Mucosa of stomach (tissue), 1 donor: ENCODE results near the gene SCARF2.
"Not testable (repeated sequence)": the region's sequence is repeated elsewhere in the genome, so short reads cannot be mapped to it uniquely, and the experiment has no call there.

Experiments
- H3K27me3 ChIP-seq: one replicate; pipeline ENCODE4 v1.7.0; 2013; ENCODE audit warnings: mild to moderate bottlenecking, low read length; ENCODE audit not compliant: control insufficient read depth, insufficient read depth
- H3K36me3 ChIP-seq: one replicate; pipeline ENCODE4 v1.7.0; 2013; ENCODE audit warnings: low read length; ENCODE audit not compliant: control insufficient read depth, insufficient read depth
- H3K4me1 ChIP-seq: one replicate; pipeline ENCODE4 v1.7.0; 2013; ENCODE audit warnings: mild to moderate bottlenecking, low read length; ENCODE audit not compliant: control insufficient read depth, insufficient read depth
- H3K4me3 ChIP-seq: one replicate; pipeline ENCODE4 v1.7.0; 2013; ENCODE audit warnings: low read length
- H3K9ac ChIP-seq: one replicate; pipeline ENCODE4 v1.7.0; 2013; ENCODE audit warnings: mild to moderate bottlenecking, low read length, moderate library complexity
- H3K9me3 ChIP-seq: one replicate; pipeline ENCODE4 v1.7.0; 2013; ENCODE audit warnings: mild to moderate bottlenecking, low read length, moderate library complexity; ENCODE audit not compliant: control insufficient read depth
- donor health status: Pancreatic carcinoma.

Gene SCARF2

DNA sequence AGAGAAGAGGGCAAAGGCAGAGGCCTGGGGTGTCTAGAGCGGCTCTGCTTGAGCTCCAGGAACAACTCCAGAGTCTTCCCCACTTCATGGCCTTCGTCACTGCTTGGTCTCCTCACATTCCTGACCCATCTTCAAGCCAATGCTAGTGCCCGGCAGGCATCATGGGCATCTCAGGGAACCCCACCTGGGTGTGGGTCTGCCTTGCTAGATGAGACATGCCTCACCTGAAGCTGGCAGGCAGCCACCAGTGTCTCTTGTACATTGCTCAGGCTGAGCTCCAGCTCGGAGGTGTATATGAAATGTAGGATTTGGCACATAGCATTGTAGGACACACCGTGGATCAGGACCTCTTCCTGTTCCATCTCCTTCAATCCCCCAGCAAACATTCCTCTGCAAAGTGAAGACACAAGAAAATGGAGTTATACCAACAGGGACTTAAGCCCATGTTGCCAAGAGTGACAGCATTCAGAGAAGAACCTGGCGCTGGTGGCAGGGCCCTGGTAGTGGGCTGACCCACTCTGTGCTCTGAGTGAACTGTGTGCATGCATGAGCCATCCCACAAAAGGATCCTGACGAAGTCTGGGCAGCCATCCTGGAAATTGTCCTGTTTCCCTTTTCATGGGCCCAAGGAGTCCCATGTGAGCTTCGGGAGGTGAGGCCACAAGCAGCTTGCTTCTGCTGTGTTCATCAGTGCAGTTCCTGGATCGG is 33.7 kb upstream of the SCARF2 start:
- H3K9me3 ChIP-seq: no peaks in the 10 kb centered on the region
- H3K36me3 ChIP-seq: no peaks in the 10 kb centered on the region
- H3K9ac ChIP-seq: no peak overlapping the region
- H3K27me3 ChIP-seq: no peaks in the 10 kb centered on the region
- no peaks in the 10 kb centered on the region for H3K4me1 ChIP-seq
- H3K4me3 ChIP-seq: no peak overlapping the region

DNA sequence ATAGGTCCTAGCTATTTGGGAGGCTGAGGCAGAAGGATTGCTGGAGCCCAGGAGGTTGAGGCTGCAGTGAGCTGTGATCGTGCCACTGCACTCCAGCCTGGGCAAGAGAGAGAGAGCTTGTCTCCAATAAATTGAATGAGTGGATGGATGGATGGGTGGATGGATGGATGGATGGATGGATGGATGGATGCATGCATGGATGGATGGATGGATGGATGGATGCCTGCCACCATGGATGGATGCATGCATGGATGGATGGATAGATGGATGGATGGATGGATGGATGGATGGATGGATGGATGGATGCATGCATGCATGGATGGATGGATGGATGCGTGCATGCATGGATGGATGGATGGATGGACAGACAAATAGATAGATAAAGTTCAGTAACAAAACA is 32.9 kb upstream of the SCARF2 start:
- H3K4me3 ChIP-seq, H3K4me1 ChIP-seq, H3K27me3 ChIP-seq, H3K36me3 ChIP-seq, H3K9me3 ChIP-seq, H3K9ac ChIP-seq: not testable (repeated sequence)

DNA sequence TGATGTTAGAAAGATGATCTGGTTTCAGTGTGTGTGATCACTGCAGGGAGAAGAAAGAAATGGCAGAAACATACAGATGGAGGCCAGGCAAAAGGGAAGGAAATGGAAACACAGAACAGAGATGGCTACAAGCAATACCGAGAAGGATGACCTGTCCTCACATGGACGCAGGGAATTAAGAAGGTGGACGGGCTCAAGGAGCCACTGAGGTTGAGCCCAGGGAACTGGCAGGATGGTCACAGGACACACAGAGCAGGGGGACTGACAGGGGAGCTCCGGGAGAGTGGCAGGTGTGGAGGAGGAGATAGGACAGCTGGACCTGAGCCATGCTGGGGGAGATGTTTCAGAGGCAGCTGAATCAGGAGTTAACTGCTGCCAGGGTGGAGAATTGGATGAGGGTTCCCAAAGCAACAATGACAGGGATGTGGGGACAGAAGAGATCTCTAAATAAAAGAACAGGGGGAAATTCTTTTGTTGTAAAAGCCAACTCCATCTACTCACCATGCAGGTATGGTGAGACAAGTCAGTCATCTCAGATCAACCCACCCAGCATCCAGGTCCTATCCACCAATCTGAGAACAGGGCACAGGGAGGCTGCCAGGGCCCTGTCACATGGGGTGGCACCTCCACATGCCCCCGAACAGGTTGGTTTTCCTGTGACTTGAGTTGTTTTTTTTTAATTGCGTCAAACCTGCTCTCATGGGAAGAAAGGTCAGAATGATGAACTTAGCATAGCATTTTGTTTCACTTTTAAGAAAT is 31.7 kb upstream of the SCARF2 start:
- no peaks in the 10 kb centered on the region for H3K27me3 ChIP-seq
- H3K9ac ChIP-seq: no peak overlapping the region
- H3K4me1 ChIP-seq: no peaks in the 10 kb centered on the region
- no peak overlapping the region for H3K4me3 ChIP-seq
- H3K9me3 ChIP-seq: no peaks in the 10 kb centered on the region
- H3K36me3 ChIP-seq: peaks cover 6% of the 10 kb centered on the region

DNA sequence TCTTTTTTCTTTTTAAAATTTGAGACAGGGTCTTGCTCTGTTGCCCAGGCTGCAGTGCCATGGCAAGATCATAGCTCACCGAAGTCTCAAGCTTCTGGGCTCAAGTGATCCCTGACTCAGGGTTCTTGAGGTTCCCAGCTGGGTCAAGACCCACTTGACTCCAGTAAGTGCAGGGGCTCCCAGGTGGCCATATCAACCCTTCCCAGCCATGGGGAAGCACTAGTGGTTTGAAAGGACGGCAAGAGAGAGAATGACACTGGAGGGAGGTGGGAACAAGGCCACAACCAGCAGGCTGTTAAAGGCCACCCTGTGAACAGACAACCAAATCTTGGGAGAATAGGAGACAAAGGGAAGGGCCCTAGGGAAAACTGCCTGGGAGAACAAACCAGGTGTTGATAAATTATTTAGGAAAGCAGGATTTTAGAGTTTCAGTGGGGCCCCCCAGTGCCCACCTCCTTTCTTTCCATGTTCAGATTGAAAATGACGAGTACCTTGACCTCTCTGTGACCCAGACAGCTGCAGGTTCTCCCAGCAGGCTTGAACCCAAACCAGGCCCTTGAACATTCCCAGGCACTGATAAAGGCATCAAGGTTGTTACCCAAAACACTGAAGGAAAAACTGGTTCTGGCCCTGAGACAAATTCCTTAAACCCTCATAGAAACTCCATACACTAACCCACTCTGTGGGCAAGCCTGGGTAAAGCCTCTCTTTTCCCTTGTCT is 29.2 kb upstream of the SCARF2 start:
- H3K9ac ChIP-seq: no peak overlapping the region
- H3K36me3 ChIP-seq: peaks cover 6% of the 10 kb centered on the region
- H3K4me1 ChIP-seq: no peaks in the 10 kb centered on the region
- H3K9me3 ChIP-seq: no peaks in the 10 kb centered on the region
- H3K27me3 ChIP-seq: no peaks in the 10 kb centered on the region
- no peak overlapping the region for H3K4me3 ChIP-seq

DNA sequence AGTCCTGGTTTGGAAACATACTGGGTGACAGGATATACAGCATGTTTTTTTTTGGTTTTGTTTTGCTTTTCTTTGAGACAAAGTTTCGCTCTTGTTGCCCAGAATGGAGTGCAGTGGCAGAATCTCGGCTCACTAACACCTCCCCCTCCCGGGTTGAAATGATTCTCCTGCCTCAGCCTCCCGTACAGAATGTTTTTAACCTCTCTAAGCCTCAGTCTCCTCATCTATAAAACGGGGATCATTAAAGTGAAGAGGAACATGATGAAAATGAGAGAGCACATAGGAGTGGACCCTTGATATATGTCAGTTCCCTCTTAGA is 28.1 kb upstream of the SCARF2 start:
- Histone ChIP-seq H3K4me3 (no peak overlapping the region), H3K9ac (no peak overlapping the region), H3K4me1 (no peaks in the 10 kb centered on the region), H3K36me3 (peaks cover 6% of the 10 kb centered on the region), H3K9me3 (no peaks in the 10 kb centered on the region), H3K27me3 (no peaks in the 10 kb centered on the region)

DNA sequence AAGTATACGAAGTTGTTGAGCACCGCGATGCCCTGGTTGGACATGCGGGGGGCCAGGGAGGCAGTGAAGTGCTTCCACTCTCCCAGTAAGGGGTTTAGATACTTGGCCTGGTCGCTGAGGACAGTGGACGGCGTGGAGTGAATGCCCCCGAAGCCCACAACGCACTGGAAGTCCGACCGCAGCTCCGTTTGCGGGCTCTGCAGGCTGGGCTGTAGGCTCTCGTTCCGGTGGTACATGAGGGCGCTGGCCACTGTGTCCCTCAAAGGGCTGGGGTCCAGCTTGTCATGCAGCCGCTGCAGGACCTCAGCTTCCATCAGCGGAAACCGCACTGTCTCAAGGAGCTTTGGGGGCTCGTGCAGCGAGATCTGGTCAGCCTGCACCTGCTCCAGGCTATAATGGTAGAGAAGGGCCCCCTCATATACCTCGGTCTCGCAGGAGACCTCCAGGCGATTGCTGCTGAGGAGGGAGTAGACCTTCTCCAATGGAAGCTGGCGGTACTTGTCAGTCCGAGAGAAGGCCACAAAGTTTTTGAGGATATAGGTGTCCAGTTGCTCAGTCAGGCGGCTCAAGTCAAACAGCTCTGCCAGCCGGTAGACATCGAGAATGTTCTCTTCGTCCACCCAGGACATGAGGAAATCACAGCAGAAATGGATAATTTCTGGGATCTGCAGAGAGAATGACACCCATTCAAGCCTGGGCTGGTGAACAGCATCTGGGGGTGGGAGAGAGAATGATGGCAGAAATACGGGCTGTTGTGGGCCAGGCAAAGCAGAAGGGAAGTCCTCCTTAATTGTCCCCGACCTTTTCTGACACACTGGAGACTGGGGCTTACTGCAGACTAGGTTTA is 27.5 kb upstream of the SCARF2 start:
- H3K9ac ChIP-seq: no peak overlapping the region
- H3K36me3 ChIP-seq: peaks cover 6% of the 10 kb centered on the region
- H3K4me3 ChIP-seq: no peak overlapping the region
- no peaks in the 10 kb centered on the region for H3K9me3 ChIP-seq
- no peaks in the 10 kb centered on the region for H3K27me3 ChIP-seq
- H3K4me1 ChIP-seq: no peaks in the 10 kb centered on the region

DNA sequence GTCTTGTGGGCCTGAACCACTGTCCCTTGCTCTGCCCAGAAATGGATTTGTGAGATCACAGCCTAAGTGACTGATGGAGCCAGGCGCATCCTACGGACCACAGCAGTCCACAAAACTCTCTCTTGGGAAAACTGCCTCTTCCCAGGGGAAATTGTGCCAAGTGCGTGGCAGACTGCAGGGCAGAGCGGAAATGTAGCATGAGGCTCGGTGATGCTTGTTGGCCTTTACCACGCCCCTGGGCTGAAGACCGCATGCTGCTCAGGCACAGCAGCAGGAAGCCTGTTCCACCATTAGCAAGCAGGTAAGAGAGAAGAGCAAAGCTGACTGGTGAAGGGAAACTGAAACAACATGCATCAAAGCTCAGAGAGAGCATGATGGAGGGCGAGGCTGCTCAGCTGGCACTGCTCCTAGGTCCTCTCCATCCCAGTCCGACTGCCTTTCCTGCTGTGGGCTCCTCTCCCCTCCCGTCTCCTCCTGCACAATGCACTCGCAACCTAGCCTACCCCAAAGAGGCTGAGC is 26.5 kb upstream of the SCARF2 start:
- H3K4me3 ChIP-seq: no peak overlapping the region
- H3K4me1 ChIP-seq: no peaks in the 10 kb centered on the region
- no peaks in the 10 kb centered on the region for H3K27me3 ChIP-seq
- H3K36me3 ChIP-seq: peaks cover 6% of the 10 kb centered on the region
- H3K9me3 ChIP-seq: no peaks in the 10 kb centered on the region
- H3K9ac ChIP-seq: no peak overlapping the region

DNA sequence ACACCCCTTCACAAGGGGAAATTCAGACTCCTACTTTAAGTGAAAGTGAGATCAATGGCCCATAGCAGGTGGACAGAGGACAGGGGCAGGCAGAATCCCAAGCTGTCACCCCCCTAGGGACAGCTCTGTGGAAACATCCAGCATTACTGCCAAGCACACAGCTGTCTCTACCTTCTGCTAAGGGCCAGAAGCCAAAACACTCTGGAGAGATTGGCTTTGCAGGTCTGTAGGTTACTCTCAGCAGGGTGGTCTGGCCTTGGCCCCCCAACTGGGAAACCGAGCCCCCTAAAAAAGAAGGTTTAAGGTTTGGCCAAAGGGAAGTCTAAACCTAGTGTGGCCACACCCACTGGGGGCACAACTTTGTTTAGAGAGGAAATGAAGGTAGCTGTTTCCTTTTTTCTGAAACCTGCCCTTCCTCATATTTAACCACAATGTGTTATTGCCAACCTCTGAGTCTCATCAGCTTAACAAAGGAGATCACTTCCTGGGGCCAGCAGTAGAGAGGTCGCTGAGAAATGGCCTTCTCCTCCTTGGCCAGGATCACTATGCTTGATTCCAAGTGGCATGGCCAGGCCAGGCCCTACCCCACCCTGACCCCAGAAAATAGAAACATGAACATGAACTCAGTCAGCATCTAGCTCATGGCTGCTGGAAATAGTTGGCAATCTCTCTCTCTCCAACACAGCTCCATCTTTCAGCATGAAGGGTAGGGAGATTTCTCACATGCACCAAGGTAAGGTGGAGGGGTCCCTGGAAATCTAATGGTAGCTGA is 25.9 kb upstream of the SCARF2 start:
- H3K4me3 ChIP-seq: no peak overlapping the region
- H3K36me3 ChIP-seq: peaks cover 6% of the 10 kb centered on the region
- no peak overlapping the region for H3K9ac ChIP-seq
- no peaks in the 10 kb centered on the region for H3K27me3 ChIP-seq
- H3K9me3 ChIP-seq: no peaks in the 10 kb centered on the region
- no peaks in the 10 kb centered on the region for H3K4me1 ChIP-seq

DNA sequence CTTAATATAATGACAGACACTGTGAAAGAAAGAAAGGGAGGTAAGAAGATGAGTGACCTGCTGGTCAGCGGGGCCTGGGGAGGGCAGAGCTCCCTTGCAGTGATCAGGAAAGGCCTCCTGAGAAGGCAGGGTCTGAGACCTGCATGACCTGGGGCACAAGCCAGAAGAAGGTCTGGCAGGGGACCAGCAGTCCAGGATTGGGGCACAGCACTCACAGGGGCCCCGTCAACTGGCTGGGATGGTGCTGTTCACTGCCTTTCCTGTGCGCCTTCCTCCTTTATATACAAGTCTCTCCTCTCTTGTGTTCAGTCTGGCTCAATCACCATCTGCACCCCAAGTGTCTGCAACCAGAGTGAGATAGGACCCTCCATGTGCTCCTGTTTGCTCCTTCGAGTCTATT is 22.2 kb upstream of the SCARF2 start:
- Histone ChIP-seq H3K9ac (no peak overlapping the region), H3K36me3 (peaks cover 5% of the 10 kb centered on the region), H3K27me3 (no peaks in the 10 kb centered on the region), H3K4me1 (no peaks in the 10 kb centered on the region), H3K9me3 (no peaks in the 10 kb centered on the region), H3K4me3 (no peak overlapping the region)

DNA sequence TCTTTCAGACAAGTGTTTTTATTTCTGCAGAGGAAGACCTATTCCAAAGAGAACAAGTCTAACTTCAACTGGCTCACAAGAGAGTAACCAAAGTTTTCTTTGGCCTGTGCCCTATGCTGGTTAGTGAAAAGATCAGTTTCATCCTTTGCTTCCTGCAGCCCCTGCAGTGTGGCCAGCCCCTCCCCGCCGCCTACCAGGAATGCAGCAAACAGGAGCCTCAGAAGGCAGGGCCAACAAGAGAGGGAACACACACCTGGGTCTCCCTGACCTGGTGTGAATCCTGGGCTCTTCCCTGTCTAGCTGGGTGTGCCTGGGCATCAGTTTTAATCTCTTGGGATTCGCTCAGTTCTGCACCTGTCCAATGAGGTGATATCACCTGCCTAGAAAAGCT is 21.5 kb upstream of the SCARF2 start:
- no peak overlapping the region for H3K4me3 ChIP-seq
- no peak overlapping the region for H3K9ac ChIP-seq
- no peaks in the 10 kb centered on the region for H3K27me3 ChIP-seq
- H3K4me1 ChIP-seq: no peaks in the 10 kb centered on the region
- no peaks in the 10 kb centered on the region for H3K36me3 ChIP-seq
- H3K9me3 ChIP-seq: no peaks in the 10 kb centered on the region

DNA sequence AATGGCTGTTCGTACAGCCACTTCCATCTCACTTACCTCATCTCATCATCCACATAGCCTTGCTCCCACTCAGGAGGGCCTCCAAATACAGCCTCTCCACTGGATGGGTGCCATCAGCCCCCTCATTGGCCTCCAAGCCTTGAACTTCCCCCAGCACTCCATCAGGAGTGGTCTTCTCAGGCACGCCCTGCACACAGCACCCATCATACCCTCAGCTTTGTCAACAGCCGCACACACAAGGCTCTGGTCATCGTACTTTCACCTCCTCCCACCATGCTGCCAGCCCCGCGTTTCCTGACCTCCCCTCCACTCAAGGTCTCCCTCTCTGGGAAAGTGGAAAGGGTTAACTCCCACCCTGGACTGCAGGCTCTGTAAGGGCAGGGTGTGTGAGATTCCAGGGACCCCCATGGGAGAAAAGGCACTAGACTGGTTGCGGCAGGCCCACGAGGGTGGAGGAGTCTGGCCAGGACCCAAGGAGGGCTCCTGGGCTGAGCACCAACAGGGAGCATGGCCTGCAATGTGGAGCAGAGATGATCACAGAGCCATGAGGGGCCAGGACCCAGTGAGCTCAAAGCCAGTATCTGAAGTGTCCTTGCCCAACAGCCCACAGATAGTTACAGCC is 21.0 kb upstream of the SCARF2 start:
- no peak overlapping the region for H3K9ac ChIP-seq
- H3K9me3 ChIP-seq: no peaks in the 10 kb centered on the region
- H3K4me3 ChIP-seq: no peak overlapping the region
- H3K4me1 ChIP-seq: no peaks in the 10 kb centered on the region
- no peaks in the 10 kb centered on the region for H3K36me3 ChIP-seq
- H3K27me3 ChIP-seq: no peaks in the 10 kb centered on the region
